Muscle layer of colon (tissue), 2 donors: ENCODE results near the gene SLC4A7.

Experiments
- H3K27ac ChIP-seq: one replicate; pipeline ENCODE4 v1.7.0; 2013; ENCODE audit warnings: low read depth, mild to moderate bottlenecking, low read length, moderate library complexity
- H3K27me3 ChIP-seq, 2 donors: one replicate each; pipeline ENCODE4 v1.7.0; 2013; ENCODE audit warnings: low read length in 2 of 2, mild to moderate bottlenecking in 2 of 2; ENCODE audit not compliant: insufficient read depth in 2 of 2, control insufficient read depth in 1 of 2
- H3K36me3 ChIP-seq: one replicate; pipeline ENCODE4 v1.7.0; 2013; ENCODE audit warnings: mild to moderate bottlenecking, low read length; ENCODE audit not compliant: insufficient read depth
- H3K4me1 ChIP-seq: one replicate; pipeline ENCODE4 v1.7.0; 2013; ENCODE audit warnings: mild to moderate bottlenecking, low read length; ENCODE audit not compliant: insufficient read depth
- H3K4me3 ChIP-seq, 2 donors: one replicate each; pipeline ENCODE4 v1.7.0; 2013; ENCODE audit warnings: low read length in 2 of 2, low read depth in 1 of 2, mild to moderate bottlenecking in 1 of 2, moderate library complexity in 1 of 2
- H3K9ac ChIP-seq: one replicate; pipeline ENCODE4 v1.7.0; 2013; ENCODE audit warnings: low read length
- H3K9me3 ChIP-seq: one replicate; pipeline ENCODE4 v1.7.0; 2013; ENCODE audit warnings: mild to moderate bottlenecking, low read length
- donor health status: abdominal sarcoma.
- donor health status: Adenocarcinoma of cecum.

SLC4A7 gene

DNA sequence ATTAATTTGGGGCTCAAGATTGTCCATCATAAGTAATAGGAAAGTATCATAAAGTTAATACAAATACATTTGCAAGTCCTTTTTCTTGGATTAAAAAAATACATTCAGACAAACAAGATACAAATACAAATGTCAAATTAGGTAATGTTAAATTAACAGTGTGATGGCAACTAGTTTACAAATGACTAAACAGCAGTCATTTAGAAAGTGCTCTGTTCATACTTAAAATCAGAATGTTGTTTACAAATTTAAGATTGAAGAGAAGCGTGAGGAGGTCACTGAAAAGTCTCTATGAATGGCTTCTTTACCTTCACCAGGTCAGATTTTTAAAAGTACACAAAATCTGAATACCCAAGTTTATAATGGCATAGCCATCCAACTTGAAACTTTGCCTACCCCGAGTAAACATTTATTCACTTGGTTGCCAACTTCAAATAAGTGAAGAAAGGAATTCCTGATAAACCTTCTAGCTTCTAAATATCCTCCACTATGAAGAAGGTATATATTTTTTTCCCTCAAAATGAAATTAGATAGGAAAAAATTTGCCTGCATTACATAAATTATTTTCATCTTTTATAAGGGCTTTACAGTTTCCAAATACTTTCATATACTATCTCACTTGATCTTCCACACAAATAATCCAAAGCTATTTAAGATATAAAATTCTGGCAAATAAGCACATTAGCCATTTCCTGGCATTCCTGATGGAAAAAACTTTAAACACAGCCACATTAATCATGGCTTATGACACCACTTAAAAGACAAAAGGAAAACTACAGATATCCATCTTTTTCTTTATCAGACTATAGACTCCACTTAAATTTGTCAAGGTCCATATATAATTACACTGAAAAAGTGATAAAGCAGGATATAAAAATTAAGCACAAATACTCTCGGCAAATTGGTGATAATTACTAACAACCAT lies 103.5 kb downstream of the SLC4A7 start:
- Histone ChIP-seq H3K36me3 (peaks cover 18% of the 10 kb centered on the region), H3K27me3 (no peaks in the 10 kb centered on the region), H3K4me1 (no peaks in the 10 kb centered on the region), H3K9me3 (no peaks in the 10 kb centered on the region), H3K27ac (no peak overlapping the region), H3K4me3 (no peak overlapping the region), H3K9ac (no peak overlapping the region)

GRCh38 chr3:27378331-27378730 lies 105.9 kb downstream of the SLC4A7 start:
- Histone ChIP-seq H3K9me3 (no peaks in the 10 kb centered on the region), H3K36me3 (peaks cover 5% of the 10 kb centered on the region), H3K27me3 (no peaks in the 10 kb centered on the region), H3K4me1 (no peaks in the 10 kb centered on the region), H3K27ac (no peak overlapping the region), H3K9ac (no peak overlapping the region), H3K4me3 (no peak overlapping the region)

DNA sequence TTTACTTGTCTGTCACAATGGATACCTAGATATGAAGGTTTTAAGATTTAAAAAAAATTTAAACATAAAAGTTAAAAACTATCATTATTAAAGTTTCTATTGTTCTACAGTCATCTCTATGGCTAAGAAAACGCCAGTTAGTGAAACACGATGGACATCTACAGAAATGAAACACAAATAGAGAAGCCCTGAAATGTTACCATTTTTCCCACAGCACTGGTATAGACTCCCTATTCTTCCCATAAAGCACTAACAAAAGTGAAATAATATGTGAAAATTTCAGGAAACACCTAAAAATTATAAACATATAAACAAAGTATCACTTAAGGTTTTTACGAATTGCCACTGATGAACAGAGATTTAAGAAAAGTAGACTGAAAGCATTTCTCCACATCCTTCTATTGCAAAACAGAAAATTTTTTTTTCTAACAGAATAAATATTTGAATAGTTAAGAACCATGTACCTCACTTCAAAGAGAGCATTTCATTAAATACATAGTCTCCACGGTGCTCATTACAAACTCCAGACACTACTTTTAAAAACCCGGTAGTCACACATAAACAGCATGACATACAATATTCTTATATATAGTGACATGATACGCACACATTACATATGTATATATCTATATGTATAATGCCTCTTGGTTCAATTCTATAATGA lies 107.9 kb downstream of the SLC4A7 start:
- Histone ChIP-seq H3K9ac (no peak overlapping the region), H3K36me3 (no peaks in the 10 kb centered on the region), H3K9me3 (no peaks in the 10 kb centered on the region), H3K27me3 (no peaks in the 10 kb centered on the region), H3K27ac (no peak overlapping the region), H3K4me1 (no peaks in the 10 kb centered on the region), H3K4me3 (no peak overlapping the region)

DNA sequence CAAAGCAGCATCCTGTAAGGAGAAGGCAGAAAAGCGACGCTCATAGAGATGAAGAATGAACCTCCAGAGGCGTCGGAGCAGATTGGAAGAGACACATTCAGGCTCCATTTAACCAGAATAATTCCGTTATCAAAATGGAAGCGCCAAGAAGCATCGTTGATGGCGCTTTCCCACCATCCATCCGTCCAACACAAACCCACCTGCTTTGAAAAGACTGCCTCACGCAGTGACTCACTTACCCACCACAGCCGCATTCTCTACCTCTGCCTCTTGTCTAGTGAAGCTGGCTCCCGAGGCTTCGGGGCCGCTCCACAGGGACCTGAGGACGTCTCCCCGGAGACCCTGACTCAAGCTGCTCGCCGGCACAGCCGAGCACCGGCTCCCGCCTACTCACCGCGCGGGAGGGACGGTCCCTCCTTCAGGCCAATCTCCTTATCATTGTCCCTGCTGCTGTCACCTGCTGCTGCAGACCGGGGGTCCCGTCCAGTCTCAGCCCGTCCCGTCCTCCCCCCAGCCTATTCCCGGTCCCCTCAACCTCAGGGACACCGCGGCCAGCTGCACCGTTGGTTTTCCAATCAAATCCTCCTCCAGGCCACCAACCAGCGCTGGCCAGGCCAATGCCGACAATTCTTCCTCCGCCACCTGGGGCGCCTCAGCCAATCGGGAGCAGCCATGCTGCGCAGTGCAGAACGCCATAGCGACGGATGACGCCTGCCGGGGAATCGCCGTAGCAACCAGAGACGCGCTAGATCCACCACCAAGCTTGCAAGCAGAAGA lies 115.2 kb downstream of the SLC4A7 start, which contains the start of gene NEK10:
NEK10 (minus strand) TSS at position 553 of the 777 bp plus-strand sequence. CDS start 16,501 bp downstream, outside the sequence.
- Histone ChIP-seq H3K9ac (peak within 1 kb of the TSS; percentile 63), H3K4me3 (peak within 1 kb of the TSS; percentile 91 to 95), H3K9me3 (no peaks in the 10 kb centered on the region), H3K27ac (peak within 1 kb of the TSS; percentile 32), H3K27me3 (no peaks in the 10 kb centered on the region), H3K4me1 (peaks cover 8% of the 10 kb centered on the region), H3K36me3 (no peaks in the 10 kb centered on the region)

DNA sequence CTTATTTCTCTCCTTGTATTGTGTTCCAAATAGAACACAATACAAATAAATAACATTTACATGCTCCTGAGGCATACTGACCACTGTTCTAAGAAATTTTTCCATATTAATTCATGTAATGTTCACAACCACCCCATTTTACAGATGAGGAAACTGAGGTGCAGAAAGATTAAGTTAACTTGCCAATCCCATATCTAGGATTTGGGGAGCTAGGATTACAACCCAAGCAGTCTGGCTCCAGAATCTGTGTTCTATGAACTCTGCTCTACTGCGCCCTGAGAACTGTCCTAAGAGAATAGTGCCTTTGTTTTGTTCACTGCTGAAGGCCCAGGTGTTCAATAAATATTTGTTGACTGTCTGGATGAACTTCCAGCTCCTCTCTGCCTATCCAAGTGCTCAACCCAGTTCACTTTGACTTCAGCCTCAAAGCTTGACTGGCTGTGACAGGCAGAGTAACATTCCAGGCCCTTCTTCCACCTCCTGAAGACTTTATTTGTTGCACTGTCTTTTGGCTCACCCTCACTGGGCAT lies 118.1 kb downstream of the SLC4A7 start:
- Histone ChIP-seq H3K4me3 (no peak overlapping the region), H3K27ac (no peak overlapping the region), H3K27me3 (no peaks in the 10 kb centered on the region), H3K9ac (no peak overlapping the region), H3K4me1 (peaks cover 8% of the 10 kb centered on the region), H3K36me3 (no peaks in the 10 kb centered on the region), H3K9me3 (no peaks in the 10 kb centered on the region)

DNA sequence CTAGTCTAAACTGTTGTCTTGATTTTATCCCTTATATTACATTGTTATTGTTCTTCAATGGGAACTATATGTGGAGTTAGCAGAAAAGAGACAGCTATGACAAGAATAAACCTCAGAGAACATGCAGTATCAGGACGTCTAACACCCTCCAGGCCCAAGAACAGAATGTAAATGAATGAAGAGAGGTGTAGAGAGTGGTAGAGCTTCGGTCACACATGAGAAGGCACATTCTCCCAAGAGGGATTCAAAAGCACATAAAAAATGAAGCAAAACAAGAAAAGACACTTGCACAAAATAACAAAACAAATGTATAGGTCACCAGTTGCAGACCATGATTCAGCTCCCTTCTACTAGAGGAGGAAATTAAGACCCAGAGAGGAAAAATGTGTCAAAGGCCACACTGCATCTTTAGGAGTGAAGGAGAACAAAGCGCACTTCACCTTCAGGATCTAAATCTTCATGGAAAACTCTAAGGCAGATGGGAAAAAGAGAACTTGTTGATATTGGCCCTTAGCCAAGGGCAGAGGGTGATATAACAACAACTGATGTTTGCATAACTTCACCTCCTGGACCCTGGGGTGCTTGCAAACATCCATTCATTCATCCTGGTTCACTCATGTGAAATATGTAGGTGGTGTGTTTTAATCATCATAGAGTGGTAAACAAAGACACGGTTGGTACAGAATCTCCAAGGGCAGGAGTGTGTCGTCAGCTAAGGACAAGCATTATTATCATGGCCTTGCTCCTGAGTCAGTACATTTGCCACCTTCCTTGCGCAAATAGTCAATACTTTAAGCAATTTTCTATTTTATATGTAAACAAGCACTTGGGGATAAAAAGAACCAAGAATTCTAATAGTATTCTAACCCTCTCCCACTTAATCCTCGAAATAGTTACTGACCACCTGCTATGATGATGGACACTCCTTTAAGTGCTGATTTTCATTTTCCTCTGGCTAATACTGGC lies 123.8 kb downstream of the SLC4A7 start:
- H3K9me3 ChIP-seq: no peaks in the 10 kb centered on the region
- H3K36me3 ChIP-seq: no peaks in the 10 kb centered on the region
- no peak overlapping the region for H3K27ac ChIP-seq
- H3K27me3 ChIP-seq: no peaks in the 10 kb centered on the region
- H3K9ac ChIP-seq: no peak overlapping the region
- H3K4me1 ChIP-seq: no peaks in the 10 kb centered on the region
- no peak overlapping the region for H3K4me3 ChIP-seq

DNA sequence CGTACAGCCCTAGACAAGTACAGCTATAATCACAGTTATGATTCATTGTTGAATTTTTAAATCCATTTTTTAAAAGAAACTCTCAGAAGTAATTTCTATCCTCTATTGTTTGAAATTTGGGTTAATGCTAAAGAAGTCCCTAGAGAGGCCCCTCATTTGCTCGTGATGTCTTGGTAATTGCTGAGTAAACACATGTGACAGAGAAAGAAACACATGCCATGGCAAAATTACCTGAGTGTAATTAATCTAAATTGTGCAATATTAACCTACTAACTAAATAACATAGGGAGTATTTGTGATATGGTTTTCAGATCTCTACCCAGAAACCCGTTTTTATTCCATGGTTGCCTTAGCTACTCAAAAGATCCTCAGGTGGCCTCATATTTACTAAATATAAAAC lies 125.8 kb downstream of the SLC4A7 start:
- H3K36me3 ChIP-seq: no peaks in the 10 kb centered on the region
- no peaks in the 10 kb centered on the region for H3K9me3 ChIP-seq
- no peak overlapping the region for H3K4me3 ChIP-seq
- no peaks in the 10 kb centered on the region for H3K27me3 ChIP-seq
- no peak overlapping the region for H3K9ac ChIP-seq
- no peaks in the 10 kb centered on the region for H3K4me1 ChIP-seq
- no peak overlapping the region for H3K27ac ChIP-seq

DNA sequence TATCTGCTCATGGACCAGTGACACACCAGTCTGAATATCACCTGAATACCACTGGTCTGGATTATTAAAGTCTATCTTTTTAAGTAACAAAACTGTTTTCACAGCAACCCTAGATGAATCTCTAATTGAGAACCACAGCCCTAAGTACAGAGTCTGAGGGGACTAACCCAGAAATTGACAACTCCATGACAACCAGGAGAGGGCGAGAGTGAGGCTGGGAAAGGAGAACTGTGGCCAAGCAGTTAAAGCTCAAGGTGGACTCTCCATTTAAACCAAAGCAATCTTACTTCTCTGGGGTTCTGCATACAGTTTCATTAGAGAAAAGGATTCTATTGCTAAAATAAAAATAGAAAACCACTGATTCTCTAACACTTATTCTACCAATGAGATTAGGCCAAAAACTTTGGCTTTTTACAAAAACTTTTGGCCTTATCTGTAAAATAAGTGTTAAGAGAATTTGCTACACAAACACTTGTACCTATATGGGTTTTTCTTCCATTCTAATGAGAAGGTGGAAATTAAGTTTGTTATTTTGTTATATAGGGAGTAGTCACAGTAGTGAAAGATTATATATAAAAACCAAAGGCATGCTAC lies 126.4 kb downstream of the SLC4A7 start:
- H3K27me3 ChIP-seq: no peaks in the 10 kb centered on the region
- no peaks in the 10 kb centered on the region for H3K9me3 ChIP-seq
- H3K4me3 ChIP-seq: no peak overlapping the region
- no peak overlapping the region for H3K9ac ChIP-seq
- H3K4me1 ChIP-seq: no peaks in the 10 kb centered on the region
- H3K36me3 ChIP-seq: no peaks in the 10 kb centered on the region
- H3K27ac ChIP-seq: no peak overlapping the region

GRCh38 chr3:27356976-27357375 lies 127.2 kb downstream of the SLC4A7 start:
- Histone ChIP-seq H3K4me3 (no peak overlapping the region), H3K4me1 (no peaks in the 10 kb centered on the region), H3K9ac (no peak overlapping the region), H3K27ac (no peak overlapping the region), H3K36me3 (no peaks in the 10 kb centered on the region), H3K9me3 (no peaks in the 10 kb centered on the region), H3K27me3 (no peaks in the 10 kb centered on the region)

- no peaks in the 10 kb centered on the region for H3K27me3 ChIP-seq
- H3K4me1 ChIP-seq: no peaks in the 10 kb centered on the region
- no peak overlapping the region for H3K27ac ChIP-seq
- no peaks in the 10 kb centered on the region for H3K36me3 ChIP-seq
- H3K9ac ChIP-seq: no peak overlapping the region
- no peak overlapping the region for H3K4me3 ChIP-seq
- H3K9me3 ChIP-seq: no peaks in the 10 kb centered on the region
Observed at GRCh38 chr3:27354588-27355203, 129.5 kb downstream of the SLC4A7 start.
